GM21515 (cell line): ENCODE data around the gene NOL9.

ENCODE experiments used
- ATAC-seq: cut with Tn5 transposase; IDR thresholded peaks from one replicate; pipeline ENCODE4 v1.9.1; 2021; ENCODE audit not compliant: unreplicated experiment

The NOL9 gene

GRCh38 chr1:6491081-6491449 lies 63.2 kb downstream of the NOL9 start:
- ATAC-seq, result no peak

DNA sequence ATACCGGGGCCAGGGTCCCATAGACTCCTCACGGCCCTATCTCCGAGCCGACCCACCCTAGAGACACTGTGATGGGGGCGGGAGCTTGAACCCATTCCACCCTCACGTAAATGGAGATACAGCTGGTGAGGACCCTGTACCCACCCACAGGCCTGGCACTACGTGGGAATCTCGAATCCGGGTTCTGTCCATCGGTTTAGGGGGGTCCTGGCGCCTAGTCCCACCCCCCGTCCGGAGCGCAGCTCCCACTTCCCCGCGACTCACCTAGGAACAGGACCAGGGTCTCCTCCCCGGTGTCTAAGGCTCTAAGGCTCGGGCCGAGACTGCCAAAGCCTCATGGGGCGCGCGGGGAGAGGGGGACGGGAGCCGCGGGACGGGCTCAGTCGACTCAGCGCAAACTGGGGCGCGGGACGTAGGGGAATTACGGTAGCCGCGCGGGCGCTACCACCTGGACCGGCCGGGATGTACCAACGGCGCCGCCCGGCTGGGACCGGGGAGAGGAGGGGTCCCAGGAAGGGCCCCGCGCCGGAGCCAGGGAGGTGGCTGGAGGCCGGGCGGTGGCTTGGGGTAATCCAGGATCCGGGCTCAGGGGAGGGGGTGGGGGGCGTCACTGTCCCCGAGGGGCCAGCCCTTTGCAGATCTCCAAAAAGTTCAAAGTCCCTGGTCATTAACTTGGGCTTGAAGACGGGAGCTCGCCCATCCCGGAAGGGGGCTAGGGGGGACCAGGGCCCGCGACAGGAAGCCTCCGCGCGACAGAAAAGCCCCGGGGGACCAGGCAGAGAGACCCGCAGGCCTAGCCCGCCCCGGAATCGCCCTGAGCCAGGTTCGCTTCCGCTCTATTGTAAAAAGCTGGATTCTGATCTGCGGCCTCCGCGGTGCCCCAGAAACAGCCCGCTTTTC lies 63.9 kb downstream of the NOL9 start:
- ATAC-seq, result no peak

DNA sequence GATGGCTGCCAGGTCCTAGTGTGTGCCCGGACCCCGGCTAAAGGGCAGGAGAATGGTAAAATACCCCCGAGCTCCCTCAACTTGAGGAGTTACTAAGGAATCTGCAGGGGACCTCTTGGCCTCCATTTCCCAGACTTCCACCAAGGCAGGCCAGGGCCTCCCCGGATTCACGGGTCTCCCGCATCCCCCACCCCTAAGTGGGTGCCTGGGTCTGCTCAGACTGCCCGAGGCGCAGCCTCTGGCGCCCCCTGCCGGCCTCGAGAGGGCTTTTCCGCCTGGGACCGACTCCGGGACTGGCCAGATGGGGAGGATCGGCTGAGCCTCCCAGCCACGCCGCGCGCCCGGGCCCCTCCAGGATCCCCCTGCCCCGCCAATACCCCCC lies 64.5 kb downstream of the NOL9 start:
- ATAC-seq, result peak; percentile 55

DNA sequence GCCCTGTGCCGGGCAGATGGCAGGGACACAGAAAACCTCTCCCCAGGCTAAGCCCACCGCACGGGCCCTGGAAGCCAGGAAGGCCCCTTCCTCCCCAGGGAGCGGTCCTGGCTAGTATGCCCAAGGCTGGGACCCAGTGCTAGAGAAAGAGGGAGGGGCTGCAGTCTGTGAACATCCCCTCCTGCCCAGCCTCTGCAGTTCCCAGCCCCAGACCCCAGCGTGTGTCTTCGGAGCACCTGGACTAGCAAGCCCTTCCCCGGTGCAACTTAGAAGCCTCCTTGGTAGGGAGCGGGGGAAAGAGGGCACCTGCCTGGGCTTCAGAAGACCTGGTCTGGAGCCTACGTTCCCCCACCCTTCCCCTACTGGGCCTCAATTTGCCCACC lies 64.9 kb downstream of the NOL9 start:
- no peak for ATAC-seq

- ATAC-seq, result no peak
Measured at GRCh38 chr1:6488602-6489382, 65.5 kb downstream of the NOL9 start.

- no peak for ATAC-seq
Measured at GRCh38 chr1:6487804-6488484, 66.4 kb downstream of the NOL9 start.

DNA sequence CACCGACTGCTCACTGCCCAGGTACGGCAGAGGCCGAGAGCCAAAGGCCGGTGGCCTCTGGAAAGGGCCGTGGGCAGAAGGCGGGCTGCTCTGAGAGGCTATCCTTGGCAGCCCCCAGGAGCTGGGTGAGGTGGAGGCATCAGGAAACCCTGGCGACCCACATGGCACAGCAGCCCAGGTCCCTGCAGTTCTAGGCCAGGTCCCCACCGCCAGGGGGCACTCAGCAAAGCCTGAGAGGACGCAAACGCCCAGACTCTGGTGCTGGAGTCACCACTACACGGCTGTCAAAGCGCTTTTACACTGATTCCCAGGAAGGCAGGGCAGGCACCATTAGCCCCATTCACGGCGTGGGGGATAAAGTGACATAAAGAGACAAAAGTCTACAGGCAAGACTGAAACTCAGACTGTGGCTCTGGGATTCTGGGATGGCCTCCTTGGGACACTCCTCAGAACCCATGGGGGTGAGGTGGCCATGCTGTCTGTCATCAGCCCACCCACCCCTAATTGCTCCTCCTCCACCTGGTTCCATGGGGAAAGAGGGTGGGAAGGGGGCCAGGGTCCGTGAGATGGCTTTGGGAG lies 67.8 kb downstream of the NOL9 start:
- peak; percentile 47 for ATAC-seq

DNA sequence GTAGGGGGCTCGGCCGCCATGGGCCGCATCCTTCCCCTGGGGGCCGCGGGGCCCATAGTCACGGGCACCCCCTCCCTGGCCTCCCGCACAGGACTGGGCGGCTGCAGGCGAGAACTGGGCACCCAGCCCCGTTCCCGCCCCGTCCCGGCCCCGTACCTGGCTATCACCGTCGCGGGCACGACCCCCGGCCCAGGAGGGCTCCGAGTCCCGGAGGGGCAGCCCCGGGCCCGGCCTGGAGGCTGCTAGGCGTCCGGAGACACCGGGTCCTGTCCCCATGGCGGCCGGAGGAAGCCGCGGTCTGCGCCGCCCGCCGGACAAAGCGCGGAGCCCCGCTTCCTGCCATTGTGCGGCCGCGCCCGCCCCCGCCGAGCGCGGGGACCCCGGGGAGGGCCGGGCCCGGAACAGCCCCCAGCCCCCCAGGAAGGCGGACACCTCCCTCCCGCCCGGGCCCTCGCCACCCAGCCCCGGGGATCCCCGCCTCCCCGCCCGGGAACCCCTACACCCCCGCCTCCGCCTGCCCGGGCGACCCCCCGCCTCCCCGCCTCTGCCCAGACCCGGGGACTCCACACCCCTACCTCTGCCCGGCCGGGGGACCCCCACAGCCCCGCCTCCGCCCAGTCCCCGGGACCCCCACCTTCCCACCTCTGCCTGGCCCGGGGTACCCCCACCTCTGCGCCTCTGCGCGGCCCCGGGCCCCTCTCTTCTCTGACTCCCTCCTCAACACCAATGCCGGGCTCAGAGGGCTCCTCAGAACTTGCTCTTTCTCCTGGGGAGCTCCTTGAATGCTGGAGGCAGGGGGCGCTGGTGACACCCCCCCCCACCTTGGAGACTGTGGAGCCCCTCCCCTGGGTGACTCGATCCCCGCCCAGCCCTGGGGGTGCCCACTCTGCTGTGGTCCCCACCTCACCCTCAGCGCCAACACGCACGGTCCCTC lies 68.9 kb downstream of the NOL9 start:
- ATAC-seq, result no peak

DNA sequence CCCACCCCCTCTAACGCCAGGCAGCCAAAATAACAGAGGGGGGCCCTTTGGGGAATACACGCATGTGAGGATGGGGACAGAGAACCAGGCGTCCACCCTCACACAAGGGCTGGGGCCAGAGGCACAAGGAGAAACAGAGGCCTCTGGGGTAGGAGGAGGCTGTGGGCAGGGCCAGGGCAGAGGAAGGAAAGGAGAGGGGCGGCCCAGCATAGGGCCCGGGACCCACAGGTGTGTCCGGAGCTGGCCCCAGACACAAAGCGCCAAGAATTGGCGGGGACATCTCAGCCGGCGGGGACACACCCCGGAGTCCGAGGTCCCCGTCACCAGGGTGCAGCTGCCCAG lies 69.5 kb downstream of the NOL9 start:
- ATAC-seq, result no peak

DNA sequence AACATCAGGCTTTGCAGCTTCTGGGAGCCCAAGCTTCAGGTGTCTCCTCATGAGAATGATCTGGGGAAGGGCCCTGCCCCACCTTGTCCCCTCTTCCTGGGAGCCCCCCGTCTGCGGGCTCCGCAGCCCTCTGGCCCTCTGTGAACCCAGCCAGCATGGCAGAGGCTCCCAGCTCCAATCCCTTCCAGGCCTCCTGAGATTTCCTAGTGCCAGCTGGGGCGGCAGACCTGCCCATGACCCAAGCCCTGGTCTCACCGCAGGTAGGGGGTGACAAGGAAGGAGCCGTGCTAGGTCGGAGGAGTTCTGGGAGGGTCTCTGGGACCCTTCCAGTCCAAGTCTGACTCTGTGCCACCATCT lies 70.6 kb downstream of the NOL9 start:
- ATAC-seq, result no peak

GRCh38 chr1:6483017-6483760 lies 71.1 kb downstream of the NOL9 start:
- no peak for ATAC-seq

DNA sequence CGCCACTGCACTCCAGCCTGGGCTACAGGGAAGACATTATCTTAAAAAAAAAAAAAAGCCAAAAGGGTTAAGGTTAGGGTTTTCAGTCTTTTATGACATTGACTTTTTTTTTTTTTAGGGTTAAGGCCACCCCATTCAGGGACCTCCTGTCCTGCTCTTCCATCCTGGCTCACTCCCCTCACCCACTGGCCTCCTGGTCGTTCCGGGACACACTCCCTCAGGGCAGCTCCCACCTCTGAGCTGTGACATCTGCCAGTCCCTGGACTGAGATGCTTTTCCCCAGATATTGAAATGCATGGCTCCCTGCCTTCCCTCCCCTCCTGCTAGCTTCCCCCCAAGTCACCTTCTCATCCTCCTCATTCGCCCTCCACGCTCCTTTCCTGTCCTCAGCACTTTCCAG lies 72.5 kb downstream of the NOL9 start:
- ATAC-seq, result no peak

DNA sequence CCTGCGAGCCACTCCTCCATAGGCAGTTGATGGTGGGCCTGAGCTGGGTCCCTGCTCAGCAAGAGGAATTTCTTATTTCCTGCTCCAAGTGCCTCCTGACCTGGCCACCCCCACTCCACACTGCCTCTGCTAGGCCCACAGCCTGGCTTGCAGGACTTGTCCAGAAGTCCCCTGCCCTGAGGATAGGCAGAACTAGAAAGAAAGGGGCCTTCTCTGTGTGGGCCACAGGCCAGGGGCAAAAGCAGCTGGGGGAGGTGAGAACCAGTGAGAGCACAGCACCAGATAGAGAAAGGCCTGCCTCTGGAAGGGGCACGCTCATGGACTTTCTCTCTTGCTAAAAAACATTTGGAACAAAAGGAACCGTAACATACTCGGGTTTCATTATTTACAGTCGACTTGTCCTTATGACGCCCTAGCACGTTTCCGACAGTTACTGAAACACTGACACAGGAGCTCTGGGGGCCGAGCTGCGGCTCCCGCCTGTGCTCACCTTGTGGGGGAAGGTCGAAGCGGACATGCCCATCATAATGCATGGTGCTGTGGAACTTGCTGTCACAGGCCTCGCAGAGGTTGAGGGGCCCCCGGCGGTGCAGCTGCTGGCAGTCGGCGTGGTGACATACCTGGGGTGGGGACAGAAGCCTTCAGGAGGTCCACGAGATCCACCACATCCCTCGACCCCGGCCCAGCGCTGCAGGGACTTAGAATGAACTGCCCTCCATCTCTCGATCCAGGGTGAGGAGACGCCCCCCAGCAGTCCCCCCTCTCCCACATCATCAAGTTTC lies 77.1 kb downstream of the NOL9 start:
- ATAC-seq, result no peak

GRCh38 chr1:6476483-6476882 lies 77.8 kb downstream of the NOL9 start:
- no peak for ATAC-seq

DNA sequence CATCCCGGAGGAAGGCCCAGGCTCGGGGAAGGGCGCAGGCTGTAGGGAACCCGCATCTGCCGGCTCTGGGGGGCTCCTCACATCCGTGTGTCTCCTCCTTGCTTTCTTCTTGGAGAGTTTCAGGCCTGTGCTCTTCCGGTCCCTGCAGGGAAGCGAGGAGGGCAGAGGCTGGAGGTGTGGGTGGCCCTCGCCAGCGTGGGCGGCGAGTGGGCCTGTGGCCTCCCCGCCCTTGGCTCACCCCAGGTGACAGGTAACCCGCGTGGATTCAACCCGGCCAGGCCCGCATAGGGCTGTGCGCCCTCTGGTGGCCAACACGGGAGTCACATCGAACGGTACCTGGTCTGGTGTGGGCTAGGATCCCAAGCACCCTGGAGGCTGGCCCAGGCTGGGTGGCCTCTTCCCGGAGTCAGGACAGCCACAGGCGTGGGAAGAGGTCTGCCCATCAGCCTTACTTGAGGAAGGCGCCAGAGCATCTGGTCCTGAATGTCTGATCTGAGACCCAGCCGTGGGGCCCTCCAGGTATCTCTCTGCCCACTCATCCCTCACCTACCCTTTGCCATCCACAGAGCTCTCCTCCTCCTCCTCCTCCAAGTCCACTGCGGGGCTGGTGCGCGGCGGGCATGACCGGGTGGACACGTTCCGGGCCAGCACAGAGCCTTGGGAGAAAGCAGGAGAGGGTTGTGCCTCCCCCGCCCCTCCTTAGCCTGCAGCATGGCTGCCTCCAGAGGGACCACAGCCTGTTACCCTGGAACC lies 78.8 kb downstream of the NOL9 start:
- ATAC-seq, result no peak

GRCh38 chr1:6474815-6475282 lies 79.5 kb downstream of the NOL9 start:
- ATAC-seq, result no peak

DNA sequence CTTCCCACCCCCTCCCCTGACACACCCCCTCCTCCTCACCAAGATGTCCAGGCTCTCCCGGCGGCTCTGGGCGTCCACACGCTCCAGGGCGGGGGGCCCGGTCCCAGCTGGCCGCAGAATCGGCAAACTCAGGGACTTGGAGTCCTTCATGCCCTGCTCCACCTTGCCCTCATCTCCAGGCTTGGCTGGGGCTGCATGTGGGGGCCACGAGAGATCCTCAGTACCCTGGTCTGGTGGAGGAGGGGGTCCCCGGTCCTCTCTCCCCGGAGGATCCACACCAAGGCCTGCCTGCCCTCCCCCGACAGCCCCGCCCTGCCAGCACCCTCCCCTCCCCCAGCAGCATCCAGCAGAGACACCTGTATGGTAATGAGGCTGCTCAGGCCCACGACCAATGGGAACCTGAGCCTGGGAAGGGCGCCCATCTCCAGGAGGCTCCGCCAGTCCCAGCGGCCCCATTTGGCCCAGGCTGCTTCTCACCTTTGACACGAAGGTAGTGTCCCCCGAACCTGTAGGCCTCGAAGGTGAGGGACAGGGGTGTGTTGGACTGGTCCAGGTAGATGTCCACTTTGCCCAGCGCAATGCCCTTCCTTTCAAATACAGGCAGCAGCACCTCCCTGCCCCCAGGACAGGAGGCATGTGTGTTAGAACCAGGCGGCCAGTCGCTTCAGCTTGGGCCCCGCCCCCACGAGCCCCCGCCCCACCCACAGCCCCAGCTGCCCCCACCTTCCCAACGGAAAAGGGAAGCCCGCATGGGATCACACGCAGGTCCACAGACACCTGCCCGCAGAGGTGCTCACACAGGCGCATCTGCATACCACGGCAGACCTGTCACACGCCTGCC lies 80.1 kb downstream of the NOL9 start:
- no peak for ATAC-seq
